Hematopoietic multipotent progenitor cell treated with erythropoietin and hydrocortisone succinate and interleukin-3 and kit ligand, for 15 days (in vitro differentiated cells): ENCODE measurements around the gene BMI1.

ENCODE experiments used
- DNase-seq: peaks from one replicate; pipeline ENCODE4 v3.0.0-alpha.2; 2015; ENCODE audit warnings: low spot score

Gene BMI1

DNA sequence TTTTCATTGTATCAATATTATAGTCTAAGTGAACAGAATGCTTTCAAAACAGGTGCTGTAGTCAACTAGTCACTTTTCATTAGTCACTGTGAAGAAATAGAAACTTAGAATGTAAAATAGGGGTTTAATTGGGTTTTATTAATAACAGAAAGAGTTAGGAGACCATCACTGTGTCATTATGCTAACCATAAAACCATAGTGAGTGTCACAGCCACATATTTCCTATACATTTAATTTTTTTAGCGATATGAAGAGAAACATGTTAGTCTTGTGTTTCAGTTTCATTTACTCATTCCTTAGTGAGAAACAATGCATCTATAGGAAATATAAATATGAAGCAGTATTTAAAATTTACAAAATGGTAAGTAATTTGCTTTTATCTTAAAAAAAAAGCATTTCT is 46.6 kb downstream of the BMI1 start:
- DNase-seq, result no peak

- no peak for DNase-seq
These were observed 47.5 kb downstream of the BMI1 start for GRCh38 chr10:22368402-22368801.

- no peak for DNase-seq
These were observed 48.1 kb downstream of the BMI1 start for GRCh38 chr10:22368981-22369380.

- DNase-seq, result no peak
These were observed 48.7 kb downstream of the BMI1 start for GRCh38 chr10:22369434-22370072.

DNA sequence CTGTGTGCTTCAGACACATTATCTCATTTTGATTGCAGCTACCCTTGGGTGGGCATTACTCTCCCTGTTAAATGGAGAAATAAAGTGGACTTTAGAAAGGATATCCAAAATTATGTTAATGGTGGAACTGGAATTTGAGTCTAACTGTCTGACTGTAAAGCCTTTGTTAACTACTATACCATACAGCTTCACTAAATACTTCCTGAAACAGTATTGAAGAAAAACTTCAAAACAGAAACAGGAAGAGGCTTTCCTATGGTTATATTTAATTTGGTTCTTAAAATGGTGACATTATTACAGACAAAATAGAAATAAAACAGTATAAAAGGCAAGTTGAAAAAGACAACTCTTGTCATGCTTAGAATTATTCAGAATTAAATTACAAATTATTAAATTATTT is 49.4 kb downstream of the BMI1 start:
- no peak for DNase-seq

GRCh38 chr10:22372298-22372697 is 51.4 kb downstream of the BMI1 start:
- DNase-seq, result no peak

GRCh38 chr10:22372917-22373316 is 52.0 kb downstream of the BMI1 start:
- DNase-seq, result no peak

DNA sequence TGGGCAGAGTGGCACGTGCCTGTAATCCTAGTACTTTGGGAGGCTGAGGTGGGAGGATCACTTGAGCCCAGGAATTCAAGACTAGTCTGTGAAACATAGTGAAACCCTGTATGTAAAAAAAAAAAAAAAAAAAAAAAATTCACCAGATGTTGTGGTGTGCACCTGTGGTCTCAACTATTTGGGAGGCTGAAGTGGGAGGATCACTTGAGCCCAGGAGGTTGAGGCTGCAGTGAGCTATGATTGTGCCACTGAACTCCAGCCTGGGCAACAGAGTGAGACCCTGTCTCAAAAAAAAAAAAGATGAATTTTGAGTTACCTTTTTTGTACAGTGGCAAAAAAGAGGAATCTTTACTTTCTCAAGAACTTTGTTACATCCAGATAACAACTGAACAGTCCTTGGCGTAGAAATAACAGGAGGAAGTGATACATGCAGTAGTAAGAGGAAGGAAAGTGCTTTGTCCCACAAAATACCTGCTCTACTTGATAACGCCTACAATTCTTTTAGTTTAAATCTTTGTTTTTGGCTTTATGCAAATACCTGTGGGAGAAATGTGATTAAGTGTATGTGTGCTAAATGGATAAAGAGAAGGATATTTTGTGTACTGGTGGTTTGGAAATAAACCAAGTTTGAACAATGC is 53.7 kb downstream of the BMI1 start:
- DNase-seq, result no peak

DNA sequence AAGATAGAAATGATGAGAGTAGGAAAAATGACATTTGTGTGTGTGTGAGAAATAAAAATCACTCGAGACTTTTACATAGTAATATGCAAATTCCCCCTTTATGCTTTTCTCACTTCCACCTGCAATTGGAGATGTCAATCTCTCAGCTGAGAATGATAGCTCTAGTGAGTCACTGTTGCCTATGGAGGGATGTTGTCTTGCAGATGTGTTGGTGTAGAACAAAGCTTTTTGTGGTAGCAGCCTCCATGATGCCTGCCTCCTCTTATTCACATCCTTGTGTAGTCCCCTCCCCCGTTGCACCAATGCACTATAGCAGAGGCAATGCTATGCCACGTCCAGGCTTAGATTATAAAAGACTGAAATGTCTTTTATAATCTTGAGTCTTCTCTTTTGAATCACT is 58.2 kb downstream of the BMI1 start:
- DNase-seq, result no peak
